NCI-H510A (cell line): ENCODE measurements around the gene RHOXF2B.
"Not testable (repeated sequence)": the region's sequence is repeated elsewhere in the genome, so short reads cannot be mapped to it uniquely, and the experiment has no call there.

Experiments
- DNase-seq: peaks from one replicate; lab custom pipeline; 2025; lab: John Stamatoyannopoulos, UW

Gene RHOXF2B

DNA sequence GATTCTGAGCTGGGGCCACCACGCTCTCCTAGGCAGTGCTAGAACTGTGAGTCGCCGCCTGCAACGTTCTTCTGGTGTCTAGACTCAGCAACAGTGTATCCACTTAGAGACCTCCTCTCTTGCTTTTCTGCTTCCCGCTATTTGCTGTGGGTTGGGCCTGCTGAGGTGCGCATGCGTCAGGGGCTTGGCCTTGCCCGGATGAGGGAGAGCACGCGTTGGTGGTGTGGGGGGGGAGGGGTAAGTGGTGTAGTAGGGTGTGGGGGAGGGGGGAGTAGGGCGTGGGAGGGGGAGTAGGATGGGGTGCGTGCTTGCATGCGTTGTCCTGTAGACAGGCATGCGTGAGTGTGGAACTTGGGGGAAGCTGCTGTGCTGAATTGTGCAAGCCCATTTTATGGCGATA is at the start of gene RHOXF2B:
Gene RHOXF2B, minus strand, starts transcription at position 101 of the 400 bp plus-strand sequence. CDS start 138 bp downstream, outside the sequence.
- not testable (repeated sequence) for DNase-seq

- DNase-seq: no peak
These were observed 48.0 kb upstream of the RHOXF2B start for GRCh38 chrX:120125444-120125843.

DNA sequence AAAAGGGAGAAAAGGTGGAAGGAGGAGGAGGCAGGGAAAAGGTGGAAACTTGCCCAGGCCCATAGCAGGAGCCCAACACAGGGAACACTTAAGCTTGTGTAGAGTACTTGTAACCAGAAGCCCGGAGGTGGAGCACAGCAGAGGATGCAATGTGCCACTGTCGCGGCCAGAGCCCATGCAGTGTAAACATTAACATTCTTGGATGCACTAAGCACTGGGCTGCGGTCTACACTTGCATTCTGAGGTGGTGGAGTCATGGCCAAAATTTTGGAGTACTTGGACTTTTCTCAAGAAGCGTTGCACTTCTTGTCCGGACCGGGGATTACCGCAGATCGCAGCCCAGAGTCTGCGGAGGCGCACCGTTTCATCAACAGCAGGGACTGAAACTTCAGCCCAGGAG is 42.7 kb upstream of the RHOXF2B start:
- peak; percentile 3 for DNase-seq

DNA sequence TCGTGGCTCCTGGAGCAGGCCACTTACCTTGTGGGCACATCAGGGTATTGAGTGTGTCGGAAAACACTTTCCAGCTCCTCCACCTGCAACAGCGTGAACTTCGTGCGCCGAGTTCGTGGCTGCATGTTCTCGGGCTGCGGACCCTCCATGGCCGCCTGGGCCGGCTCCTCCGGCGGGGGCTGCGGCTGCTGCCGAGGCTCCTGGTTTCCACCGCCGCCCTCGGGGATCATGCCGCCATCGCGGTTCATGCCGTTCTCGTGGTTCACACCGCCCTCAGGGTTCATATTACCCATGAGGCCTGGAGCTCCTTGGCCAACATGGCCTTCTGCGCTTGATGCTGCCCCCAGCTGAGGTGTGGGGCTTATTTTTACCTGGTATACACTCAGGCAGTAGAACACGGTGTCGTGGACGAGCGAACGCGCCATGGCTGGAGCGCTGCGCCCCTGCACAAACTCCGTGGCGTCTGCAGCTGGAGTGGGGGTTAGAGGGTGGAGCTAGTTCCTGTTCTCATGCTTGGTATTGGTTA is 38.0 kb upstream of the RHOXF2B start, which contains the start of gene RHOXF1:
Gene RHOXF1, minus strand, starts transcription at position 476 of the 526 bp plus-strand sequence. Its CDS starts 51 bp downstream, at position 425.
- DNase-seq: no peak

DNA sequence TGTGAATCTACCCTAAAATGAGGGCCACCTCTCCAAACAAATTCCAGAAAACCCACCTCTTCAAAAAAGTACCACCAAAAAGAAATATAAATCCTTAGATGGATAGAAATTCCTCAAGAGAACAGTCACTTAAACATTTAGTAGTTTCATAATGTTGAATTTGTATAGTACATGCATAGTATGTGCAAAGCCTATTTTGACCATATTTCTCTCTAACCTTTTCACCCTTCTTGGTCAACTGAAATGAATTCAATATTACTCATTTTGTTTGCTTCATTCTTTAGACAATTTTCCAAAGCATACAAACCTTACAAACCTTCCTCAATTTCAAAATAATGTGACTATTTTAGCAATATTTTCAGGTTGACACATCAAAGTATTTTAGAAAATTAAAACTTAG is 34.1 kb upstream of the RHOXF2B start:
- DNase-seq: no peak

DNA sequence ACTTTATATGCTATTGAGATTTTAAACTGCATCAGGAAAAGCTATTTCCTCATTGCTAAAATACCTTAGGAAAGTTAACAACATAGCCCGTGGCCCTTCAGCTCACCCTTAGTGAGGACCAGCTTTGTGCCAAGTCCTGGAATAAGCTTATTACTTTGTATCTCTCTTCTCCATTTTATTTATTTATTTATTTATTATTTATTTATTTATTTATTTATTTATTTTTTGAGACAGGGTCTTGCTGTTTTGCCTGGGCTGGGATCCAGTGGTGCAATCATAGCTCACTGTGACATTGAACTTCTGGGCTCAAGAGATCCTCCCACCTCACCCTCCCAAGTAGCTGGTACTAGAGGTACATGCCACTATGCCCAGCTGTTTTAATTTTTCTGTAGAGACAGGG is 31.9 kb upstream of the RHOXF2B start:
- no peak for DNase-seq

DNA sequence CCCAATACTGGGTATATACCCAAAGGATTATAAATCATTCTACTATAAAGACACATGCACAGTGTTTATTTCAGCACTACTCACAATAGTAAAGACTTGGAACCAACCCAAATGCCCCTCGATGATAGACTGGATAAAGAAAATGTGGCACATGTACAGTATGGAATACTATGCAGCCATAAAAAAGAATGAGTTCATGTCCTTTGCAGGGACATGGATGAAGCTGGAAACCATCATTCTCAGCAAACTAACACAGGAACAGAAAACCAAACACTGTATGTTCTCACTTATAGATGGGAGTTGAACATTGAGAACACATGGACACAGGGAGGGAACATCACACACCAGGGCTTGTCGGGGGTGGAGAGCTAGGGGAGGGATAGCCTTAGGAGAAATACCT is 27.2 kb upstream of the RHOXF2B start:
- DNase-seq: not testable (repeated sequence)

- DNase-seq: not testable (repeated sequence)
These were observed 23.6 kb upstream of the RHOXF2B start for GRCh38 chrX:120101057-120101456.

DNA sequence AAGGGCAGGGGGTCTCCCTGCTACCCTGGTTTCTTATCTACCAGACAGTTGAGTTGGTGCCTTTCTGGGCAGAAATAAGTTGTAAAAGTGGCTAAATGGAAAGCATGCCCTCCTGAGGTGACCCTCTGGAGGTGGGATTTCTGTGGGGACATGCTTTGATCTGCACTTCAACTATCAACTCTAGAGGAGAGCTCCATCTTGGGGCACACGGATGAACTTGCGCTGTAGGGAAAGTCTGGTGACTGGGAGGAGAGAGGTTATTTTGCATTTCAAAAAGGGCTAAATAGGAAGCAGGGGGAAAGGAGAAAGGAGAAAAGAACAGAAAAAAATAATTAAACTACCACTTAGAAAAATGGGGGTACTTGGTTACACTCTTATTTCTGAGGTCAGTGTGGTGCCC is 12.7 kb upstream of the RHOXF2B start:
- DNase-seq: no peak

DNA sequence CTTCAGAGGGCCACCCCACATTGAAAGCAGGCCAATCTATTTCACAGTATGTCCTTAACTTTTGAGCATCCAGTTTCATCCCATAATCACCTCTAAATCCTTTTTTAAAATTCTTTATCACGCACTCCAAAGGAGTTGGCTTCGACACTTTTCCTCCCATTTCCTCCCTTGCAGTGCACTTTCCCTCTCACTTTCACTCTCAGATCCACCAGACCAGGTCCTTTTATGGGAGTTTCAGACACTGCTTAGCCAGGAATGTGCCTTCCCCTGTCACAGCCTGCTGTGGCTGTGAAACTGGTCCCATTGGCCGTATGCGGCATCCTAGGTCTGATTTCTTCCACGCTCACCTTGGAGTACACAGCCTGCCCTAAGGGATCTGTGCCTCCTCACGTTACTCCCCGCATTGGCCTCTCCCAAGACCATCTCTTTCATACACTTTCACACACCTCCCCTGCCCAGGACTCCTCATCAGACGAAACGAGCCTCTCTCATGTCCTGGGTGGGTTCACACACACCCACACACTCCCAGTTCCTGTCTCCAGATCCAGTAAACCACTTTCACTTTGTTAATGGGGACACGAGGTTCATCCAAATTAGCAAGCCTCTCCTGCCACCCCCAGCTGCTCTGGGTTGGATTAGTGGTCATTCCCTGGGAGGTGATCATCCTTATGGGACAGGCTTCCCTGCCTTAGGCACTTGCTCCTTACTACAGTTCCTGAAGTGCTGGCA is 10.0 kb upstream of the RHOXF2B start:
- no peak for DNase-seq

DNA sequence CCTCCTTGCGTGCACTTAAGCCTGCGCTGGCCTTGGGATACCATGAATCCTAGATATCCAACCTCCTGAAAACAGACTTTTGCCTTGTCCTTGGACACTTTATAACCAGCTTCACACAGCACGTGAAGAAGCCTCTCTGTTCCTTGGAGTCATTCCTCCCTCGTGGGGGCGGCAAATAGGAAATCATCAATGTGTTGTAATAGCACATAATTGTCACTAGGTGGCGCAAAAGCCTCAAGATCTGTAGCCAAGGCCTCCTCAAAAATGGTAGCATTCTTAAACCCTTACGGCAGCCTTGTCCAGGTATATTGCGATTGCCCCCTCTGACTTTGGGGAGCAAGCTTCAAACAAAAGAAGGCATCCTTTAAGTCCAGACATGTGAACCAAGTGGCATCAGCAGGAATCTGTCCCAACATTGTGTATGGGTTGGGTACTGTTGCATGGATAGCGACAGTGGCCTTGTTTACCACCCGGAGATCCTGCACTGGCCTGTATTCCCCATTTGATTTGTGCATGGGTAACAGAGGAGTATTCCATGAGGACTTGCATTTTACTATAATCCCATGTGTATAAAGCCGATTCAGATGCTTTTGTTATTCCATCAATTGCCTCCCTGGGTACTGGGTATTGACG is 8.2 kb upstream of the RHOXF2B start:
- not testable (repeated sequence) for DNase-seq

DNA sequence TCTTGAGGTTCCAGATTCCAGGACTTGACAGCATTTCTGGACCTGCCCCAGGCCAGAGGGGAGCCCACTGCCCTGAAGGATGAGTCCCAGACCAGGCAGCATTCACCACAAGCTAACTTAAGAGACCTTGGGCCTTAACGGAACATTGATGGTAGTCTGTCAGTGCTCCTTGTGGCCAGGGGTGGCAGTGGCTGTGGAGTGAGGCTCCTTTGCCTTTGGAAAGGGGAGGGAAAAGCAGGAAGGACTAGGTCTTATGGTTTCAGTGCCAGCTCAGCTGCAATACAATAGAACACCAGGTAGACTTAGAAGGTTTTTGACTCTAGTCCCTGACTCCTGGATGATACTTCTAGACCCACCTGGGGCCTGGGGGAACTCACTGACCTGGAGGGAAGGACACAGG is 11.3 kb downstream of the RHOXF2B start:
- DNase-seq: not testable (repeated sequence)

DNA sequence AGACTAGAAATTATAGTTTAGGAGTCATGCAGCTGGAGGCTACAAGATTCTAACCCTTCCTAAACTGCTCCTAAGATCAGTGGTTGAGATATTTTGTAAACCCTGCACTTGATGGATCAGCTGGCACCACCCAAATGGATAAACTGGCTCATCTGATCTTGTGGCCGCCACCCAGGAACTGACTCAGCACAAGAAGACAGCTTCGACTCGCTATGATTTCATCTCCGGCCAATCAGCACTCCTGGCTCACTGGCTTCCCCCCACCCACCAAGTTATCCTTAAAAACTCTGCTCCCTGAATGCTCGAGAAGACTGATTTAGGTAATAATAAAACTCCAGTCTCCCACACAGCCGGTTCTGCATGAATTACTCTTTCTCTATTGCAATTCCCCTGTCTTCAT is 34.8 kb downstream of the RHOXF2B start:
- DNase-seq: not testable (repeated sequence)

GRCh38 chrX:120042247-120042646 is 35.2 kb downstream of the RHOXF2B start:
- not testable (repeated sequence) for DNase-seq

GRCh38 chrX:120040176-120040575 is 37.3 kb downstream of the RHOXF2B start:
- not testable (repeated sequence) for DNase-seq

GRCh38 chrX:120039087-120039733 is 38.3 kb downstream of the RHOXF2B start:
- DNase-seq: not testable (repeated sequence)

- no peak for DNase-seq
These were observed 40.8 kb downstream of the RHOXF2B start for GRCh38 chrX:120036704-120037103.

- not testable (repeated sequence) for DNase-seq
These were observed 41.8 kb downstream of the RHOXF2B start for GRCh38 chrX:120035522-120036309.

- no peak for DNase-seq
These were observed 48.1 kb downstream of the RHOXF2B start for GRCh38 chrX:120029354-120029753.

DNA sequence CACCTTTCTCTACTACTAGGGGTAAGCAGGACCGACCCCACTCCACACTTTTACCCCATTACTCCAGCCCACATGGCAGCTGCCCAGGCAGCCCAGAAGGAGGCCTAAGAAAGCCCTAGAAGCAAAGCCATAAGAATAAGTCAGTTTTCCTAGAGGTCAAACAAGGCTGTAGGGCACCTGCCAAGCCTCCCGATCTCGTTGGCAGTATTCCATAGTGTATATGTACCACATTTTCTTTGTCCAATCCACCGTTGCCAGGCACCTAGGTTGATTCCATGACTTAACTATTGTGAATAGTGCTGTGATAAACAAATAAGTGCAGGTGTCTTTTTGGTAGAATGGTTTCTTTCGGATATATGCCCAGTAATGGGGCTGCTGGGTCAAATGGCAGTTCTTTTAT is 54.2 kb downstream of the RHOXF2B start:
- no peak for DNase-seq

- no peak for DNase-seq
These were observed 54.7 kb downstream of the RHOXF2B start for GRCh38 chrX:120022763-120023162.
